Measurements from ENCODE around the gene ATP6V1E1.
"Not testable (repeated sequence)": the region's sequence is repeated elsewhere in the genome, so short reads cannot be mapped to it uniquely, and the experiment has no call there.

The ATP6V1E1 gene

GRCh38 chr22:17641269-17641668 is 12.7 kb upstream of the ATP6V1E1 start:
- no peak for DNase-seq (ENCODE audit: low read depth)
- TF ChIP-seq CTCF (conservative IDR thresholded peaks at IDR 0.05; ENCODE audit: low read length): no peak
- H3K4me3 ChIP-seq (ENCODE audit: low read length): no peak overlapping the region

- 0 out of 2 replicates have a peak, but pooled peaks have one; percentile 1 for TF ChIP-seq CTCF (conservative IDR thresholded peaks at IDR 0.05; ENCODE audit: low read length)
- H3K4me3 ChIP-seq (ENCODE audit: low read length): peak overlapping the region; percentile 93
- DNase-seq (ENCODE audit: low read depth): peak; percentile 68
Measured at GRCh38 chr22:17639247-17639741, 10.7 kb upstream of the ATP6V1E1 start.

- DNase-seq (ENCODE audit: low read depth): peak; percentile 81
- H3K4me3 ChIP-seq (ENCODE audit: low read length): peak within 1 kb of the TSS; percentile 93
- no peak for TF ChIP-seq CTCF (conservative IDR thresholded peaks at IDR 0.05; ENCODE audit: low read length)
Measured at GRCh38 chr22:17638432-17639246, 10.1 kb upstream of the ATP6V1E1 start, which contains the start of gene BCL2L13. BCL2L13 (plus strand) TSS chr22:17638757; CDS start chr22:17655712, 16,955 bp downstream.

GRCh38 chr22:17638182-17638431 is 9.6 kb upstream of the ATP6V1E1 start:
- TF ChIP-seq CTCF (conservative IDR thresholded peaks at IDR 0.05; ENCODE audit: low read length): peak; percentile 39
- DNase-seq (ENCODE audit: low read depth): peak; percentile 72
- H3K4me3 ChIP-seq (ENCODE audit: low read length): peak overlapping the region; percentile 93

GRCh38 chr22:17637490-17638181 is 9.1 kb upstream of the ATP6V1E1 start:
- DNase-seq (ENCODE audit: low read depth): no peak
- TF ChIP-seq CTCF (conservative IDR thresholded peaks at IDR 0.05; ENCODE audit: low read length): no peak
- H3K4me3 ChIP-seq (ENCODE audit: low read length): peak overlapping the region; percentile 93

- DNase-seq (ENCODE audit: low read depth); H3K4me3 ChIP-seq (ENCODE audit: low read length): not testable (repeated sequence)
Measured at GRCh38 chr22:17636850-17637249, 8.3 kb upstream of the ATP6V1E1 start.

GRCh38 chr22:17634696-17635095 is 6.1 kb upstream of the ATP6V1E1 start:
- no peak overlapping the region for H3K4me3 ChIP-seq (ENCODE audit: low read length)
- DNase-seq (ENCODE audit: low read depth): no peak
- TF ChIP-seq CTCF (conservative IDR thresholded peaks at IDR 0.05; ENCODE audit: low read length): no peak
